ENCODE measurements around the gene TM9SF3.
A peak's percentile ranks its signal among the peaks of the same experiment; 100 is the strongest.

TM9SF3 gene

DNA sequence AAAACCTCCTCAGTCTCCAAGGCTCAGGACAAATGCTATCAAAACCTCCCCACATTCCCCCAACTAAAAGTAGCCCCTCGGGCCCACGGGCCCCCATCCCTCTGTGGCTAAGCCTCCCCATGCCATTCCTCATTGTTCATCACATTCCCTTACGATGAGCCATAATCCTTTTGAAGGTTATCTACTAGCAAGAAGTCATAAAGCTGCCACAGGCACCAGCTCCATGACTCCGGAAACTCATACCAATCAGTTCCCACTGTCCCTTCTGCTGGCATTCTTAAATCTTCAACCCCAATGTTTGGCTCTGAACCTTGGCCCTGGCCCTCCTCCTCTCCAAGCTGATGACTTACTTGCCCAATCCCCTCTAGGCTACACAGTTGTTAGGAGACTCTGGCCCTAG is 19.4 kb upstream of the TM9SF3 start:
- Histone ChIP-seq H3K36me3 (ENCODE audit: control insufficient read depth in 5 of 5, insufficient read depth in 5 of 5, low read length in 5 of 5) (peaks cover 0 to 25% (median 0%) of the 10 kb centered on the region in 5 donors), H3K27ac (ENCODE audit: low read depth, low read length) (no peak overlapping the region), H3K9me3 (ENCODE audit: control insufficient read depth in 5 of 5, low read length in 5 of 5) (no peaks in the 10 kb centered on the region), H3K4me3 (ENCODE audit: low read depth in 1 of 5, low read length in 5 of 5) (no peak overlapping the region), H3K9ac (ENCODE audit: low read length in 5 of 5) (no peak overlapping the region), H3K4me1 (ENCODE audit: control insufficient read depth in 5 of 5, insufficient read depth in 5 of 5, low read length in 5 of 5) (no peaks in the 10 kb centered on the region), H3K27me3 (ENCODE audit: control insufficient read depth in 5 of 5, insufficient read depth in 4 of 5, low read length in 5 of 5) (peaks cover 0 to 8% (median 3%) of the 10 kb centered on the region in 5 donors)

DNA sequence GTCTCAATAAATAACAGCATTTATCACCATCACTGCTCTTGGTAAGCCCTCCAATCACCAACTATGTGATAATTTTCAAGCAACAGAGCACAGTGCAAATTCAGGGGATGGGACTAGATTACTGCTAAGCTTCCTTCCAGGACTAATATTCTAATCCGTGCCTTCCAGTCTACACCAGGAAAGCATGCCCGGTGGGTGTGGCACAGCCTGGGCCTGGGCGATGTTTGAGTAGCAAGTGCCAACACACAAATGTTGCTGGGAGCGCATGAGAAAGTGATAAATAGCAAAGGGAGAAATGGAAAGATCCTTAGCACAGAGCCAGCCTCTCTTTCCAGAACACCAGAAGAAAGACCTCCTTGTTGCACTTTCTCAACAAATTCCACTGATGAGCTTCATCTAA is 13.5 kb upstream of the TM9SF3 start:
- H3K4me1 ChIP-seq (ENCODE audit: control insufficient read depth in 5 of 5, insufficient read depth in 5 of 5, low read length in 5 of 5) = no peaks in the 10 kb centered on the region
- H3K36me3 ChIP-seq (ENCODE audit: control insufficient read depth in 5 of 5, insufficient read depth in 5 of 5, low read length in 5 of 5) = peaks cover 0 to 26% (median 0%) of the 10 kb centered on the region in 5 donors

DNA sequence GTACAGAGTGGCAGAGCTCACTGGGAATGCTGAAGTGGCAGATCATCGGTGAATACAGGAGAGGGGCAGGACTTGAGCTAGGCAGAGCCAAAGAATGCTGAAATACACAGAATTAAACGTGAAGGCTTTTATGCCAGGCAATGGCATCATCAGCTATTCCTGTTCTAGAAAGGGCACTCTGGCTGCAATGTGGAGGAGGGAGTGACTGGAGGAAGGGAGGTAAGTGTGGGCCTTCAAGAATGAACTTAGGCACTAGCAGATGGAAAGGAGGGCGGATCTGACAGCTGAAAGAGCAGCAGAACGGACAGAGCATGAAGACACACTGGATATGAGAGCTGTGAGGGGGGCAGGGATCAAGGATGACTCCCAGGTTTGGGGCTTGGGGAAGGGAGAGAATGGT is 12.0 kb upstream of the TM9SF3 start:
- H3K9ac ChIP-seq (ENCODE audit: low read length in 5 of 5) = no peak overlapping the region
- peaks cover 0 to 27% (median 0%) of the 10 kb centered on the region in 5 donors for H3K36me3 ChIP-seq (ENCODE audit: control insufficient read depth in 5 of 5, insufficient read depth in 5 of 5, low read length in 5 of 5)
- no peak overlapping the region for H3K4me3 ChIP-seq (ENCODE audit: low read depth in 1 of 5, low read length in 5 of 5)
- no peaks in the 10 kb centered on the region for H3K4me1 ChIP-seq (ENCODE audit: control insufficient read depth in 5 of 5, insufficient read depth in 5 of 5, low read length in 5 of 5)
- peaks cover 0 to 3% (median 0%) of the 10 kb centered on the region in 5 donors for H3K27me3 ChIP-seq (ENCODE audit: control insufficient read depth in 5 of 5, insufficient read depth in 4 of 5, low read length in 5 of 5)
- H3K9me3 ChIP-seq (ENCODE audit: control insufficient read depth in 5 of 5, low read length in 5 of 5) = no peaks in the 10 kb centered on the region
- H3K27ac ChIP-seq (ENCODE audit: low read depth, low read length) = no peak overlapping the region

More for the DNA sequence above, 13.5 kb upstream of the TM9SF3 start:
- Histone ChIP-seq H3K27ac (ENCODE audit: low read depth, low read length) (no peak overlapping the region), H3K4me3 (ENCODE audit: low read depth in 1 of 5, low read length in 5 of 5) (no peak overlapping the region), H3K27me3 (ENCODE audit: control insufficient read depth in 5 of 5, insufficient read depth in 4 of 5, low read length in 5 of 5) (peaks cover 0 to 3% (median 0%) of the 10 kb centered on the region in 5 donors), H3K9me3 (ENCODE audit: control insufficient read depth in 5 of 5, low read length in 5 of 5) (no peaks in the 10 kb centered on the region), H3K9ac (ENCODE audit: low read length in 5 of 5) (no peak overlapping the region)

DNA sequence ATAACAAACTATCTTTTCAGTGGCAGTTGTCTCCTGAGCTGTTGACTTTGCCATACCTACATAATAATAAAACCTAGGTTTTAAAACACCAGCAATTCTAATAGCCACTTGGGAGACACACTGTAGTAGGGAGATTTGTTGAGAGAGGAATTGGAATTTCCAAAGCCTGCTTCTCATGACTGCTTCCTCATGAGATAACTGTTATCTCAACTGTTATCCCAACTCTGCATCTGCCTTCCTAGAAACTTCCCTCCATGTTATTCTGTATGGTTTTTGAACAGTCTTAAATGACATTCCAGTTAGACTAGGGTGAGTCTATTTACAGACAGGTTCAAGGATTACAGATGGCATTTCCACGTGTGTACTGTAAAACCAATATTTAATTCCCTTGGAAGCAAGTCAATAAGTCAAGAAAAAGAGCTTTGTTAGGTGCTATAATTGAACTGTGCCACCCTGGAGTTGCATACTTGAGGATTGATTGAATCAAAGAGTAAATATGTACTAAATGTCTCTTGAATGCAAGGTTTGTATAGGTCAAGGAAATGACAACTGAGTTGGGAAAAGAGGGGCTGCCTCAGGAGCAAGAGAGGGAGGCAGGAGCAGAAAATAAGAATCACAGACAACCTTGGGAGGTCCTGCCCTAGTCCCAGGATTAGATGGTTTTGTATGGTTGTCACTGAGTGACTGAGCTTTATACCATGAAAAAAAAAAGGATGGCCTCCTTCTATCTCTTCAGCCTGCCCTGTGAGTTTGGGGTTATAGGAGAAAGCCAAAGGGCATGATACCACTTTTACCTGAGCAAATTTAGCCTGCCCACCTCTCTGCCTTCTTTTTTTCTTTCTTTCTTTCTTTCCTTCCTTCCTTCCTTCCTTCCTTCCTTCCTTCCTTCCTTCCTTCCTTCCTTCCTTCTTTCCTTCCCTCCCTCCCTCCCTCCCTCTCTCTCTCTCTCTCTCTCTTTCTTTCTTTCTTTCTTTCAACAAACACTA is 9.9 kb upstream of the TM9SF3 start:
- H3K27me3 ChIP-seq (ENCODE audit: control insufficient read depth in 5 of 5, insufficient read depth in 4 of 5, low read length in 5 of 5) = peaks cover 0 to 3% (median 0%) of the 10 kb centered on the region in 5 donors
- no peak overlapping the region for H3K27ac ChIP-seq (ENCODE audit: low read depth, low read length)
- no peak overlapping the region for H3K9ac ChIP-seq (ENCODE audit: low read length in 5 of 5)
- H3K4me1 ChIP-seq (ENCODE audit: control insufficient read depth in 5 of 5, insufficient read depth in 5 of 5, low read length in 5 of 5) = no peaks in the 10 kb centered on the region
- H3K4me3 ChIP-seq (ENCODE audit: low read depth in 1 of 5, low read length in 5 of 5) = no peak overlapping the region
- H3K9me3 ChIP-seq (ENCODE audit: control insufficient read depth in 5 of 5, low read length in 5 of 5) = no peaks in the 10 kb centered on the region
- H3K36me3 ChIP-seq (ENCODE audit: control insufficient read depth in 5 of 5, insufficient read depth in 5 of 5, low read length in 5 of 5) = peaks cover 0 to 16% (median 0%) of the 10 kb centered on the region in 5 donors

- H3K27me3 ChIP-seq (ENCODE audit: control insufficient read depth in 5 of 5, insufficient read depth in 4 of 5, low read length in 5 of 5) = peaks cover 0 to 3% (median 0%) of the 10 kb centered on the region in 5 donors
- peaks cover 0 to 3% (median 0%) of the 10 kb centered on the region in 5 donors for H3K4me1 ChIP-seq (ENCODE audit: control insufficient read depth in 5 of 5, insufficient read depth in 5 of 5, low read length in 5 of 5)
- H3K4me3 ChIP-seq (ENCODE audit: low read depth in 1 of 5, low read length in 5 of 5) = no peak overlapping the region
- H3K9ac ChIP-seq (ENCODE audit: low read length in 5 of 5) = no peak overlapping the region
- H3K27ac ChIP-seq (ENCODE audit: low read depth, low read length) = no peak overlapping the region
- H3K9me3 ChIP-seq (ENCODE audit: control insufficient read depth in 5 of 5, low read length in 5 of 5) = no peaks in the 10 kb centered on the region
- peaks cover 0 to 16% (median 0%) of the 10 kb centered on the region in 5 donors for H3K36me3 ChIP-seq (ENCODE audit: control insufficient read depth in 5 of 5, insufficient read depth in 5 of 5, low read length in 5 of 5)
Observed at GRCh38 chr10:96595741-96596140, 8.9 kb upstream of the TM9SF3 start.

- Histone ChIP-seq H3K27me3 (ENCODE audit: control insufficient read depth in 5 of 5, insufficient read depth in 4 of 5, low read length in 5 of 5) (no peaks in the 10 kb centered on the region), H3K4me1 (ENCODE audit: control insufficient read depth in 5 of 5, insufficient read depth in 5 of 5, low read length in 5 of 5) (peaks cover 0 to 18% (median 10%) of the 10 kb centered on the region in 5 donors), H3K27ac (ENCODE audit: low read depth, low read length) (no peak overlapping the region), H3K4me3 (ENCODE audit: low read depth in 1 of 5, low read length in 5 of 5) (no peak overlapping the region), H3K36me3 (ENCODE audit: control insufficient read depth in 5 of 5, insufficient read depth in 5 of 5, low read length in 5 of 5) (peaks cover 0 to 6% (median 0%) of the 10 kb centered on the region in 5 donors), H3K9me3 (ENCODE audit: control insufficient read depth in 5 of 5, low read length in 5 of 5) (no peaks in the 10 kb centered on the region), H3K9ac (ENCODE audit: low read length in 5 of 5) (no peak overlapping the region)
Observed at GRCh38 chr10:96591946-96592345, 5.1 kb upstream of the TM9SF3 start.

DNA sequence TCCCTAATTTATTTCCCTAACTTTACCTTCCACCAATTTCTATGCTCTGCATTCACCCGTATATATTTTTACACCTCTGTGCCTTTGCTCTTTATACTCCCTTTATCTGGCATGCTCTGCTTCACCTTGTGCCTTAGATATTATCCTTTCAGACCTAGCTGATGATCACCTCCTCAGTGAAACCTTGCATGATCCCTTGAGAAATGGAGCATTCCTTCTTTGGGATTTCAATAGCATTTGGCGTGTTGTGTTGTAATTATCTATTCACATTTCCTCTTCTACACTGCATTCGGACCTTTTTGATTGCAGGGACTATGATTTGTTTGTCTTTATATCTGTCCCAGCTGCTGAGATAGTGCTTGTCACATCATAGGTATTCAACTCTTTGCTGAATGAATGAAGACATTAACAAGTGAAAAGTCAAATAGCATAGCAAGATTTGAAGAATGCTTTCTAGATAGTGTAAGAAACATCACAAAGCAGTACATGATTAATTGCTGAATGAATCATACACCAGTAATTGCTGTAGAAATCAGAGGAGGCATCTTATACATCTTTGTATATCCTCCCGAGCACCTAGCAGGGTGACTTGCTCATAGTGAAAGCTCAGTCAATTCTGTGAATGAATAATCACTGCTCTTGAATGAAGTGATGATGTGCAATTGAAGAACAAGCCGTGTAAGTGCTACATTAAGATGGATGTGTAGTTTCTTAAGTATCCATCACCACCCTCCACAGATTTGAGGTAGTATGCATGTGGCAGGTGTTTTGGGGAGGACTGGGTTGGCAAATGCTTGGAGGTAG is 2.0 kb upstream of the TM9SF3 start:
- H3K9ac ChIP-seq (ENCODE audit: low read length in 5 of 5) = no peak overlapping the region
- H3K27ac ChIP-seq (ENCODE audit: low read depth, low read length) = no peak overlapping the region
- no peak overlapping the region for H3K4me3 ChIP-seq (ENCODE audit: low read depth in 1 of 5, low read length in 5 of 5)
- peaks cover 3 to 42% (median 31%) of the 10 kb centered on the region in 5 donors for H3K4me1 ChIP-seq (ENCODE audit: control insufficient read depth in 5 of 5, insufficient read depth in 5 of 5, low read length in 5 of 5)
- H3K9me3 ChIP-seq (ENCODE audit: control insufficient read depth in 5 of 5, low read length in 5 of 5) = no peaks in the 10 kb centered on the region
- no peaks in the 10 kb centered on the region for H3K27me3 ChIP-seq (ENCODE audit: control insufficient read depth in 5 of 5, insufficient read depth in 4 of 5, low read length in 5 of 5)
- peaks cover 0 to 2% (median 0%) of the 10 kb centered on the region in 5 donors for H3K36me3 ChIP-seq (ENCODE audit: control insufficient read depth in 5 of 5, insufficient read depth in 5 of 5, low read length in 5 of 5)

DNA sequence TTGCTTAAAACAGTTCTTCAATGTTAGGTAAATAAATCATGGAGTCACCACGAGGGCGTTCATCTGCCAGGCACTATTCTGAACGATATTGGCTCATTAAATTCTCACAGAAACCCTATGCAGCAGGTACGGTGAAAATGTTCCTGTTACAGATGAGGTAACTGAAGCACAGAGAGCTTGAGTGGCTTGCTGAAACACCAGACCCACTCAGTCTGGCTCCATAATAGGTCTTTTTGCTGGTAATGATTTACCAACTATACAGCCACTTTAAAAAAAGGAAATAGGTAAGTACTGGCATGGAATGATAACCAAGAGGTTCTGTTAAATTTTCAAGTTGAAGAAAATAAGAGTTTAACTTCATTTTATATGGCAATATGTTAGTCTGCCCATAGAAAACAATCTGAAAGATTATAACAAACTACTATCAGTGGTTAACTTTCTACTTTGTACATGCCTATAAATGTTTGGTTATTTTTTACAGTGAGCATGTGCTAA is 1.3 kb upstream of the TM9SF3 start:
- peak overlapping the region; percentile 68 to 86 (median 69) for H3K4me3 ChIP-seq (ENCODE audit: low read depth in 1 of 5, low read length in 5 of 5)
- H3K36me3 ChIP-seq (ENCODE audit: control insufficient read depth in 5 of 5, insufficient read depth in 5 of 5, low read length in 5 of 5) = no peaks in the 10 kb centered on the region
- H3K9ac ChIP-seq (ENCODE audit: low read length in 5 of 5) = peak overlapping the region in 4 of 5 donors; percentile 92 to 96 (median 92)
- H3K4me1 ChIP-seq (ENCODE audit: control insufficient read depth in 5 of 5, insufficient read depth in 5 of 5, low read length in 5 of 5) = peaks cover 3 to 48% (median 35%) of the 10 kb centered on the region in 5 donors
- no peaks in the 10 kb centered on the region for H3K27me3 ChIP-seq (ENCODE audit: control insufficient read depth in 5 of 5, insufficient read depth in 4 of 5, low read length in 5 of 5)
- H3K27ac ChIP-seq (ENCODE audit: low read depth, low read length) = peak overlapping the region; percentile 97
- H3K9me3 ChIP-seq (ENCODE audit: control insufficient read depth in 5 of 5, low read length in 5 of 5) = no peaks in the 10 kb centered on the region

- H3K27ac ChIP-seq (ENCODE audit: low read depth, low read length) = peak overlapping the region; percentile 97
- H3K36me3 ChIP-seq (ENCODE audit: control insufficient read depth in 5 of 5, insufficient read depth in 5 of 5, low read length in 5 of 5) = no peaks in the 10 kb centered on the region
- peak overlapping the region; percentile 68 to 86 (median 69) for H3K4me3 ChIP-seq (ENCODE audit: low read depth in 1 of 5, low read length in 5 of 5)
- H3K9me3 ChIP-seq (ENCODE audit: control insufficient read depth in 5 of 5, low read length in 5 of 5) = no peaks in the 10 kb centered on the region
- H3K4me1 ChIP-seq (ENCODE audit: control insufficient read depth in 5 of 5, insufficient read depth in 5 of 5, low read length in 5 of 5) = peaks cover 3 to 49% (median 36%) of the 10 kb centered on the region in 5 donors
- no peaks in the 10 kb centered on the region for H3K27me3 ChIP-seq (ENCODE audit: control insufficient read depth in 5 of 5, insufficient read depth in 4 of 5, low read length in 5 of 5)
- peak overlapping the region; percentile 63 to 96 (median 92) for H3K9ac ChIP-seq (ENCODE audit: low read length in 5 of 5)
Observed at GRCh38 chr10:96587264-96588059, 650 bp upstream of the TM9SF3 start.

Data from subcutaneous abdominal adipose tissue (tissue), 5 donors.